GM18519 (cell line): Measurements from ENCODE around the gene SVIL.
"Not testable (repeated sequence)": the region's sequence is repeated elsewhere in the genome, so short reads cannot be mapped to it uniquely, and the experiment has no call there.

Experiments
- ATAC-seq: cut with Tn5 transposase; IDR thresholded peaks from one replicate; pipeline ENCODE4 v1.9.1; 2021; ENCODE audit warnings: mild to moderate bottlenecking, moderate library complexity; ENCODE audit not compliant: unreplicated experiment, low FRiP score

Gene SVIL

GRCh38 chr10:29496341-29497162 lies 138.2 kb downstream of the SVIL start:
- ATAC-seq: peak; percentile 72

- ATAC-seq: no peak
These were observed 139.4 kb downstream of the SVIL start for GRCh38 chr10:29495366-29495765.

- ATAC-seq: no peak
These were observed 141.1 kb downstream of the SVIL start for GRCh38 chr10:29493697-29494096.

GRCh38 chr10:29492774-29493173 lies 142.0 kb downstream of the SVIL start:
- no peak for ATAC-seq

- ATAC-seq: no peak
These were observed 142.9 kb downstream of the SVIL start for GRCh38 chr10:29491918-29492317.

- not testable (repeated sequence) for ATAC-seq
These were observed 143.9 kb downstream of the SVIL start for GRCh38 chr10:29490781-29491280.

GRCh38 chr10:29488471-29488870 lies 146.3 kb downstream of the SVIL start:
- not testable (repeated sequence) for ATAC-seq

- not testable (repeated sequence) for ATAC-seq
These were observed 146.9 kb downstream of the SVIL start for GRCh38 chr10:29487884-29488266.

- ATAC-seq: not testable (repeated sequence)
These were observed 147.5 kb downstream of the SVIL start for GRCh38 chr10:29487032-29487883.

GRCh38 chr10:29486433-29486832 lies 148.3 kb downstream of the SVIL start:
- ATAC-seq: no peak

GRCh38 chr10:29484677-29485076 lies 150.1 kb downstream of the SVIL start:
- not testable (repeated sequence) for ATAC-seq

GRCh38 chr10:29482591-29483431 lies 152.0 kb downstream of the SVIL start:
- no peak for ATAC-seq

- no peak for ATAC-seq
These were observed 152.8 kb downstream of the SVIL start for GRCh38 chr10:29481906-29482440.

- ATAC-seq: no peak
These were observed 154.5 kb downstream of the SVIL start for GRCh38 chr10:29479981-29480954.

- no peak for ATAC-seq
These were observed 155.5 kb downstream of the SVIL start for GRCh38 chr10:29479081-29479925.

GRCh38 chr10:29473406-29474100 lies 161.2 kb downstream of the SVIL start:
- no peak for ATAC-seq

- ATAC-seq: no peak
These were observed 161.7 kb downstream of the SVIL start for GRCh38 chr10:29473087-29473356.
